HG03139 (cell line): ENCODE results near the gene LST1.

Experiments used
- ATAC-seq: cut with Tn5 transposase; IDR thresholded peaks from one replicate; pipeline ENCODE4 v1.9.1; 2021; ENCODE audit not compliant: unreplicated experiment

LST1 gene

DNA sequence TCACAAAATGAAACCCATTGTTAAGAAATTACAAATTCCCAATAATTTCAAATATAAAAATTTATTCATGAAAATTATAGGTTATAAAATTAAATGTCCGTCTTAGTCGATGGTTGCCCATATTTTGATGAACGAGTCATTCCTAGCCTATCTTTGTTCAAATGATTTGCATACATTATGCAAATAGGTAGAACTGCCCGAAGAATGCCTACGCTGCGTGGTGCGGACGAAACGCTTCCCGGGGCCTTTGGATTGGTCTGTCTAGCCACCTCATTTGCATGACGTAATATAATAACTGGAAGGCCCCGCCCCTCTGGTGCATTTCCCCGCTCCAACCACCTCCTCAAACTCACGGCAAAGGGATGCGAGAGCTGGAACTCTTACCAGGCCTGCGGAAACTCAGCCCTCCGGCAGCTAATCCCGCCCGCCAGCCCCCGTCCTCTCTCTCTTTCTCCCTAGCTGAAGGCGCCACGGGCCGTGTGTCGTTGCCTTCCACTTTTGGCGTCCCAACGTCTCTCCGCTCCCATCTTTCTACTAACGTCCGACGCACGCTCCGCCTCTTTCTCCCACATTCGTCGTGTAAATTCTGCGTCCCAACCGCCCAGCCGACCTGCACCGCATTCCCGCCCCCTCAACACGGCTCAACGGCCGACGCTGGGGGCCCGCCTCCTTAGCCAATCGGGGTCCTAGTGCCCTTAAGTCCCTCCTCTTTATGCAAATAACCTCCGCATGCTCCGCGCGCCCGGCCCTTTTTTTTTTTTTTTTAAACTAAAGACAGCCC is 33.9 kb downstream of the LST1 start:
- peak; percentile 60 for ATAC-seq

DNA sequence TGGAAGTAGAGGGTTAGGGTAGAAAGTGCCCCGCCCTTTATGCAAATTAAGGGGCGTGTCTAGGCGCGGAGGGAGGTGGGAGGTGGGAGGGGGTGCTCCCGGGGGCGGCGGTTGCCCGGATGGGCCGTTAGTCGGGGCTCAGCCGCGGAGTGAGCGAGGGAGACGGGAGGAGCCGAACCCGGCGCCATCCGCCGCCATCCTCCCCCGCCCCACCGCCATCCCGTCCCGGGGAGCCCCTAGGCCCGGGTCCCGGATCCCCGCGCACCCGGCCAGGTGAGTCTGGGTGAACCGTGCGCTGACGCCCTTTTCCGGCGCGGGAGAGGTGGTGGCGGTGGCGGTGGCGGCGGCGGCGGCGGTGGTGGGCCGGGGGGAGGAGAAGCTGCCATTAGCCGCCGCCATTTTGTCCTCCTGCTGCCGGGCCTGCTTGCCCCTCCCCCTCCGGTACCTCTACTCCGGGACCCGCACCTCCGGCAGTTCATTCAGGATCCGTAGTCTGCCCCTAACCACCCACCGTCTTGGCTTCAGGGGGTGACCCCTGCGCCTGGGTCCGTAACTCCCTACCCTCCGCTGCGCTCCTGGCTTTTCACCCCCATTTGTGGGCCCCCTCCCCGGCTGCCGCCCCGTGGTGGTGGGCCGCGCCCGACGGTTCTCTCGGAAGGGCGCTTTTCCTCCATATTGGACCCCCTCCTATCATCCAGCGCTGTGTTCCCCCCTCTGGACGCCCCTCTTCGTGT is 34.7 kb downstream of the LST1 start, which contains the start of gene PRRC2A:
PRRC2A (plus strand) TSS at position 130 of the 734 bp plus-strand sequence. CDS start 2,075 bp downstream, outside the sequence.
- ATAC-seq, result peak; percentile 64

DNA sequence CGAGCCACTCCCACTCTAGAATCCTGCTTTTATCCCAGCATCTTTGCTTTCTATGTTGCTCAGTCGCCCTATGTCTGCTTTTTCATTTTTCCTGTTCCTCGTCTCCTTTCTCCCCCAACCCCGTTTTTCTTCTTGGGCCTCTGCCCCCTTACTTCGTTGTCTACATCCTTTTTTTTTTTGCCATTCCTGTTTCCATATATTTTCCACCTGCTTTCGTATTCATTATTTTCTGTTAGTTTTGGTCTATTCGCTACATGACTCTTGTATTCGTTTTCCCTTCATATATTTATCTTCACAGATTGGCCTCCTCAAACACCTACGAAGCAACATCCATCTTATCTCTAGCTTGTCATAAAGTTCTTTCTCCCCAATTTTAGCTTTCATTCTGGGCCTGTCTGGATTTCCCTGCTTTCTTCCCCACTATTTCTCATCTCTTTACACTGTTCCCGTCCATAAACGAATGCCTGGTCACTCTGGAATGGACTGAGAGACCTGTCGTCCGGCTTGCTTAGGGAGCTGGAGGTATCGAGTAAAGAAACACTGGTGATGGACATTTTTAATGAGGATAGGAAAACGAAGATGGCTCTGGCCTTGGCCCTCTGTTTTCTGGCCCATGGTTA is 35.4 kb downstream of the LST1 start:
- no peak for ATAC-seq

DNA sequence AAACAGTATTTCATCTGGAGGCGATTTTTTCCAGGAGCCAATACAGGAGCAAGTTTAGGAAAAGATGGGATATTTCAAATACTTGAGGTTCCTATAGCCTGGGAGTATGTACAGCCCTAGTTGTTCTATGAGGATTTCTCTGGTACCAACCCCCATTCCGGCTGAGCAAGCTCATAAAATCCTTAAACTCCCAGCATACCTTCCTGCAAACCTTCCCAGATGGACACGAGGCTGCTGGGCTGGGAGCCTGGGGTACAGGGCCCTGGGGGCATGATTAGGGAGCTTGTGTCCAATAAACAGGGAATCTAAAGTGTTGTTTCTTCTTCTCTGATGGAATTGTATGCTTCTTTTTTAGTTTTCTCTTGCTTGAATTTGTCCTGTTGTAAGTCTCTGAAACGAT is 35.9 kb downstream of the LST1 start:
- ATAC-seq, result no peak

DNA sequence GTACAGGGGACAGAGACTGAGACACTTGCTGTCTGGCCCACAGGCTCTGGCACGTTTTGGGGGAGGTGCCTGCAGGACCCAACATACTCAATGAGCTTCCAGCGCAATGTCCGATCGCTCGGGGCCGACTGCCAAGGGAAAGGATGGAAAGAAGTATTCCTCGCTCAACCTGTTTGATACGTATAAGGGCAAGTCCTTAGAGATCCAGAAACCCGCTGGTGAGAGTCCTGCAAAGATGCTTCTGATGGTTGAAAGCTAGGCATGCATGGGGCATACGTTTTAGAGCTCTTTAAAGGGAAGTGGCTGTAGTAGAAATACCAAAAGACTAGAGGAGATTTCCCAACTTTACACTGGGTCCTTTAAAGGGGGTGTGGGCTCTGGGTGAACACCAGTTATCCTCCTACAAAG is 36.6 kb downstream of the LST1 start:
- ATAC-seq, result no peak

DNA sequence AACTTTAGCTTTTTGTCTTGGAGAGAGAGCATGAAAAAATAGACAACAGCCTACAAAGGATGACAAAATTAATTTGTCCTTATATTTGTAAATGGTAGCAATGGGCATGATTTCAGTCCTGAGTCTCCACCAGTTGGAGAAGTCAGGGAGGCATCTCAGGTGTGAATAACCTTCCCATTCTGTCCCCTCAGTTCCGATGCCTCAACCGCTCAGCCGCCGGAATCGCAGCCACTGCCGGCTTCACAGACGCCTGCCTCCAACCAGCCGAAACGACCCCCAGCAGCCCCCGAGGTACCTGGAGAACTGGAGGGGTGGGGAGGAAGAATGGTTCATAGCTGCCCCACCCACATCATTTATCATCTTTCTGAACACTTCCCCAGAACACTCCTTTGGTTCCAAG is 38.0 kb downstream of the LST1 start:
- ATAC-seq, result no peak

DNA sequence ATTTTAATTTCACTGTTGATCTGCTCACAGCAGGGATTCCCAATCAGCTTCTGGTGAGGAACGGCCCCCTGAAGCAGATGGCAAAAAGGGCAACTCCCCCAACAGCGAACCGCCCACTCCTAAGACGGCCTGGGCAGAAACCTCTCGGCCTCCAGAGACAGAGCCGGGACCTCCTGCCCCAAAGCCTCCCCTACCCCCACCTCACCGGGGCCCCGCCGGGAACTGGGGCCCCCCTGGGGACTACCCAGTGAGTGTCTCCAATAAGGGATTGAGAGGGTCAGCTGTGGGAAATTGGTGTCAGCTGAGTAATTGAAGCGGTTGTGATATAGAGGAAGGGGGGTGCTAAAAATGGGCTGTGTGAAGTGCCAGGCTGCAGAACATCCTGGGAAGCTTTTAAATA is 40.9 kb downstream of the LST1 start:
- ATAC-seq, result no peak

DNA sequence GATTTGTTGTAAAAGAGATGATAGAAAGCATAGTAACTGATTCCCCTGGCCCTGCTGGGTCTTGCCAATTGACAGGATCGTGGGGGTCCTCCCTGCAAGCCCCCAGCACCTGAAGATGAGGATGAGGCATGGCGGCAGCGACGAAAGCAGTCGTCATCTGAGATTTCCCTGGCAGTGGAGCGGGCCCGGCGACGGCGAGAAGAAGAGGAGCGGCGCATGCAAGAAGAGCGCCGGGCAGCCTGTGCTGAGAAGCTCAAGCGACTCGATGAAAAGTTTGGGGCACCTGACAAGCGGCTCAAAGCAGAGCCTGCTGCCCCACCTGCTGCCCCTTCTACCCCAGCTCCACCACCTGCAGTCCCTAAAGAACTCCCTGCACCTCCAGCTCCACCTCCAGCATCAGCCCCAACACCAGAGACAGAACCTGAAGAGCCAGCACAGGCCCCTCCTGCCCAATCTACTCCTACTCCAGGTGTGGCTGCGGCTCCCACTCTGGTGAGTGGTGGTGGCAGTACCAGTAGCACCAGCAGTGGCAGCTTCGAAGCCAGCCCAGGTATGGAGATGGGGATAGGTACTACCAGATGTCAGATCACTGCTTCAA is 41.7 kb downstream of the LST1 start:
- no peak for ATAC-seq

DNA sequence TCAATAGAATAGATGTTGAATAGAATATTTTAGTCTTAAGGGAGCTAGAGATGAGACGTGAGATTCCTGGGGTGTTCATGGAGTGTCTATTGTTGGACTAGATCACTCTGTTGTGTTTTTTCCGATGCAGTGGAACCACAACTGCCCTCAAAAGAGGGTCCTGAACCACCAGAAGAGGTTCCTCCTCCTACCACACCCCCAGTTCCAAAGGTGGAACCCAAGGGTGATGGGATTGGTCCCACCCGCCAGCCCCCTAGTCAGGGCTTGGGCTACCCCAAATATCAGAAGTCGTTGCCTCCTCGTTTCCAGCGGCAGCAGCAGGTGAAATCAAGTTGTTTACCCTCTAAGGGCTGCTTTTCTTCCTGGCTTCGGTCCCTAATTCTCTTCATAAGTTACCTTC is 42.9 kb downstream of the LST1 start:
- ATAC-seq, result no peak

DNA sequence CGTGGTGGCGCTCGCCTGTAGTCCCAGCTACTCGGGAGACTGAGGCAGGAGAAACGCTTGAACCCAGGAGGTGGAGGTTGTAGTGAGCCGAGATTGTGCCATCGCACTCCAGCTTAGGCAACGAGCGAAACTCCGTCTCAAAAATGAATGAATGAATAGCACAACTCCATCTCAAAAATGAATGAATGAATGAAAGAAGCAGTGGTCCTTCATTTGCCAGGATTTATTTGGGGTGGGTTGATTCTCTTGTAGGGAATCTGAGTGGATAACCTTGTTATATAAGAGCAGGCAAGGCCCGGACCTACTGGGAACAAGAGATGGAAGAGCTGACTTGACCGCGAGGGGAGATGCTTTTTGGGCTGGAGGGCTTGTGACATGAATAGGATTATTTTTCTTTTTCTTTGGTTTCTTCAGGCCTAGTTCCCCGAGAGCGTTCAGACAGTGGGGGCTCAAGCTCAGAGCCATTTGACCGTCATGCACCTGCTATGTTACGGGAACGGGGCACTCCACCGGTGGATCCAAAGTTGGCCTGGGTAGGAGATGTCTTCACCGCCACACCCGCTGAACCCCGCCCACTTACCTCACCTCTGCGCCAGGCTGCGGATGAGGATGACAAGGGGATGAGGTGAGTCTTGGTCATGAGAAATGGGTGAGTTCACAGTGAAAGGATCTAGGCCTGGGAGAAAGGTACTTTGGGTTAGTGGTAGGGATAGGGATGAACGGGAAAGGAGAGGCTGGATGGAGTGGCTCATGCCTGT is 44.3 kb downstream of the LST1 start:
- no peak for ATAC-seq

DNA sequence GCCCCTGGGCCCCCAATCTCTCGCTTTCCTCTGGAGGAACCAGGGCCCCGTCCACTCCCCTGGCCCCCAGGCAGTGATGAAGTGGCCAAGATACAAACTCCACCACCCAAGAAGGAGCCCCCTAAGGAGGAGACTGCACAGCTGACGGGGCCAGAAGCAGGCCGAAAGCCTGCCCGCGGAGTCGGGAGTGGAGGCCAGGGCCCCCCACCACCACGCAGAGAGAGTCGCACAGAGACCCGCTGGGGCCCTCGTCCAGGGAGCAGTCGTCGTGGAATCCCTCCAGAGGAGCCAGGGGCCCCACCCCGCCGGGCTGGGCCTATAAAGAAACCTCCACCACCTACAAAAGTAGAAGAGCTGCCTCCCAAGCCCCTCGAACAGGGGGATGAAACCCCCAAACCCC is 45.1 kb downstream of the LST1 start:
- no peak for ATAC-seq

DNA sequence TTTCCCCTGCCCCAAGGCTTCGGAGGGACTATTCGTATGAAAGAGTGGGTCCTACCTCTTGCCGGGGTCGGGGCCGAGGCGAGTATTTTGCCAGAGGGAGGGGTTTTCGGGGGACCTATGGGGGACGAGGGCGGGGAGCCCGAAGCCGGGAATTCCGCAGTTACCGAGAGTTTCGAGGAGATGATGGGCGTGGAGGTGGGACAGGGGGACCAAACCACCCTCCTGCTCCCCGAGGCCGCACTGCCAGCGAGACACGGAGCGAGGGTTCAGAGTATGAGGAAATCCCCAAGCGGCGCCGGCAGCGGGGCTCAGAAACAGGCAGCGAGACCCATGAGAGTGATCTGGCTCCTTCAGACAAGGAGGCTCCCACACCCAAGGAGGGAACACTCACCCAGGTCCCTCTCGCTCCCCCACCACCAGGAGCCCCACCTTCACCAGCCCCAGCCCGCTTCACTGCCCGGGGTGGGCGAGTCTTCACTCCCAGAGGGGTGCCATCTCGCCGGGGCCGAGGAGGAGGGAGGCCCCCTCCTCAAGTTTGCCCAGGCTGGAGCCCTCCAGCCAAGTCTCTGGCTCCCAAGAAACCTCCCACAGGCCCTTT is 45.7 kb downstream of the LST1 start:
- ATAC-seq, result no peak

DNA sequence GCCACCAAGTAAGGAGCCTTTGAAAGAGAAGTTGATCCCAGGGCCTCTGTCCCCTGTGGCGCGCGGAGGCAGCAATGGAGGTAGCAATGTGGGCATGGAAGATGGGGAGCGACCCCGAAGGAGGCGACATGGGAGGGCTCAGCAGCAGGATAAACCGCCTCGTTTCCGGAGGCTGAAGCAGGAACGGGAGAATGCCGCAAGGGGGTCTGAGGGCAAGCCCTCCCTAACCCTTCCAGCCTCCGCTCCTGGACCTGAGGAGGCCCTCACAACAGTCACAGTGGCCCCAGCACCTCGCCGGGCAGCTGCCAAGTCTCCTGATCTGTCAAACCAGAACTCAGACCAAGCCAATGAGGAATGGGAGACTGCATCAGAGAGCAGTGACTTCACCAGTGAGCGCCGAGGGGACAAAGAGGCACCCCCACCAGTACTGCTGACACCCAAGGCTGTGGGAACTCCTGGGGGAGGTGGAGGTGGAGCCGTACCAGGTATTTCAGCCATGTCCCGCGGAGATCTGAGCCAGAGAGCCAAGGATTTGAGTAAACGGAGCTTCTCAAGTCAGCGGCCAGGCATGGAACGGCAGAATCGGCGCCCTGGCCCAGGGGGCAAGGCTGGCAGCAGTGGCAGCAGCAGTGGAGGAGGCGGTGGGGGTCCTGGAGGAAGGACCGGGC is 46.3 kb downstream of the LST1 start:
- ATAC-seq, result no peak

DNA sequence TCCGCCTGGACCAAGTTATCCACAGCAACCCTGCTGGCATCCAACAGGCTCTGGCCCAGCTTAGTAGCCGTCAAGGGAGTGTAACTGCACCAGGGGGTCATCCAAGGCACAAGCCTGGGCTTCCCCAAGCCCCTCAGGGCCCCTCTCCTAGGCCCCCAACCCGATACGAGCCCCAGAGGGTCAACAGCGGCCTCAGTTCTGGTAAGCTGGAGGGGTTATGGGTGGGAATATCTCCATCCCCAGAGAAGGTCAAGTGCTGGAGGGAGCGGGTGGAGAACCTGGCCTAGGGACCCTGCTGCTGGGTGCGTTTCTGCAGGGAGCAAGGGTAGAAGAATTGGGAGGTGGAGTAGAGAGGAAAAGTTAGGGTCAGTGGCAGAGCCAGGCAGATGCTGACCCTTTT is 47.4 kb downstream of the LST1 start:
- no peak for ATAC-seq

DNA sequence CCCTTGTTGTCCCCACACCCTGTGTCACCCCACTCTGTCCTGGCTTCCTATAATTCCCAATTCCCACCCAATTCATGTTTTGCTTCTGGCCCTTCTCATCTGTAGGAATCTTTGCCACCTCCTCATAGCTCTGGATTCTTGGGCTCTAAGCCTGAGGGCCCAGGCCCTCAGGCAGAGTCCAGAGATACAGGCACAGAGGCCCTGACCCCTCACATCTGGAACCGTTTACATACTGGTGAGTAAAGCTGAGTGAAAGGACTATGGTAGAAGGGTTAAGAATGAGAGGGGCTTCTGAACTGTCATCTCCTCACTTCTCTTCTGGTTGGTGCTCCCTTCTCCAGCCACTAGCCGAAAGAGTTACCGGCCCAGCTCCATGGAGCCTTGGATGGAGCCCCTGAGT is 48.1 kb downstream of the LST1 start:
- no peak for ATAC-seq

DNA sequence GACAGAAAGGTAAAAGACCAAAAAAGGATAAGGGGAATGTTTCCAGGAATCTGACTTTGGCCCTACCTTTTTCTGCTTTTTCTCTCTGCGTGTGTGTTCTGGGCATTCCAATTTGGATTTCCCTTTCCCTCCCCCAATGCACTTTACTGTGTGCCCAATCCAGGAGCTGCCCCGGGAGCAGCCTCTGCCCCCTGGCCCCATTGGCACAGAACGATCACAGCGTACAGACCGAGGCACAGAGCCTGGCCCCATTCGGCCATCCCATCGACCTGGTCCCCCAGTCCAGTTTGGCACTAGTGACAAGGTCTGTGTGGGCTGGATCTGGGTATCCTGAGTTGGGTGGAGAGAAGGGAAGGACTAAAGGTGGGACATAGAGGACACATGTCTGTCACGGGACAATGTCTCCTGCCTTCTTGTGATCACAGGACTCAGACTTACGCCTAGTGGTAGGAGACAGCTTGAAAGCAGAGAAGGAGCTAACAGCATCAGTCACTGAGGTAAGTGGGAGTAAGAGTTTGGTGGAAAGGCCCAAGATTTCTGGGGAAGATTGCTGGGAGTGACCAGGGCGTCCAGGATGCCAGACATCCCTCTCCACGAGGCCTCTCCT is 49.0 kb downstream of the LST1 start:
- ATAC-seq, result no peak

DNA sequence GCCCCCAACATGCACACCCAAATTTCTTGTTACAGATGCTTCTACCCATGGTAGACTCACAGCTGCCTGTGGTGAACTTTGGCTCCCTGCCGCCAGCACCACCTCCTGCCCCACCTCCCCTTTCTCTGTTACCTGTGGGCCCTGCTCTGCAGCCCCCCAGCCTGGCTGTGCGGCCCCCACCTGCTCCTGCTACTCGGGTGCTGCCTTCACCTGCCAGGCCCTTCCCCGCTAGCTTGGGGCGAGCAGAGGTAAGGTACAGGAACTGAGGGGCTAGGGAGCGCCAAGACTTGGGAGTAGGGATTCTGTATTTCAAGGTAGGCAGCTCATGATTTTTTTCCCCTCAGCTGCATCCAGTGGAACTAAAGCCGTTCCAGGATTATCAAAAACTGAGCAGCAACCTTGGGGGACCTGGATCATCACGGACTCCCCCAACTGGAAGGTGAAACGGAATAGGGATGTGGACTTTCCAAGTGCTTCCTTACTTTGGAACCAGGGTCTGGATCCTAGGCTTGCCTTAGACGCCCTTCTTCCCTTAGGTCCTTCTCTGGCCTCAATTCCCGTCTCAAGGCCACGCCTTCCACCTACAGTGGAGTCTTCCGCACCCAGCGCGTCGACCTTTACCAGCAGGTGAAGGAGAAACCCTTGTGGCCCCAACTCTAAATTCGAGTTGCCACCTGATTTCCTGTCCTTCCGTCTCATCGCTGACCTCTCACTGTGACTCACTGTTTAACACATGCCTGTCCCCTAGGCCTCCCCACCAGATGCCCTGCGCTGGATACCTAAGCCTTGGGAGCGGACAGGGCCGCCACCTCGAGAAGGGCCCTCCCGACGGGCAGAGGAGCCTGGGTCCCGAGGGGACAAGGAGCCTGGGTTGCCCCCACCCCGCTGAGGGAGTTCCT is 50.9 kb downstream of the LST1 start:
- ATAC-seq, result no peak
